ENCODE measurements around the gene KRT32. TPM values are rescaled to one million over a fixed set of nuclear protein-coding genes. Genes with fewer than 3 reads are reported as not detected.
A peak's percentile ranks its signal among the peaks of the same experiment; 100 is the strongest.

The KRT32 gene
- not detected for total RNA-seq

DNA sequence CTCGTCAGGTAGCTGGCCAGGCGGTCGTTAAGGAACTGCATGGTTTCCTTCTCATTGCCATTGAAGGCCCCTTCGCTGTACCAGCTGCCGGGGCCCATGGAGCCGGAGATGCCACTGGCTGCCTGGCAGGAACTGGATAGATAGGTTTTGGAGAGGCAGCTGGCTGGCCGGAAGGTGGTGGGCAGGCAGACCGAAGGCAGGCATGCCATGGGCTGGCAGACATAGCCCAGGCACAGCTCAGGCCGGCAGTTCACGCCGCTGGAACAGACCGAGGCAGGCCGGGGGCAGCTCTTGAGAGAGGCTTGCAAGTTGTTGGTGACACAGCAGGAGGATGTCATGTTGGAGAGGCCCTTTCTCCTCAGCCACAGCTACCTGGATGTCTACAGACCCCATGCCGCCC lies at the start of gene KRT32:
TSS of gene KRT32 (minus strand) at position 399 of the 400 bp plus-strand sequence. CDS start at position 338, 61 bp downstream.
- DNase-seq, result no peak
- peaks cover 5% of the 10 kb centered on the region for H3K9me3 Mint-ChIP-seq
- no peaks in the 10 kb centered on the region for H3K36me3 Mint-ChIP-seq
- no peaks in the 10 kb centered on the region for H3K4me1 Mint-ChIP-seq
- no peak within 1 kb of the TSS for H3K4me3 Mint-ChIP-seq
- no peaks in the 10 kb centered on the region for H3K27me3 Mint-ChIP-seq
- H3K27ac Mint-ChIP-seq, result no peak within 1 kb of the TSS

DNA sequence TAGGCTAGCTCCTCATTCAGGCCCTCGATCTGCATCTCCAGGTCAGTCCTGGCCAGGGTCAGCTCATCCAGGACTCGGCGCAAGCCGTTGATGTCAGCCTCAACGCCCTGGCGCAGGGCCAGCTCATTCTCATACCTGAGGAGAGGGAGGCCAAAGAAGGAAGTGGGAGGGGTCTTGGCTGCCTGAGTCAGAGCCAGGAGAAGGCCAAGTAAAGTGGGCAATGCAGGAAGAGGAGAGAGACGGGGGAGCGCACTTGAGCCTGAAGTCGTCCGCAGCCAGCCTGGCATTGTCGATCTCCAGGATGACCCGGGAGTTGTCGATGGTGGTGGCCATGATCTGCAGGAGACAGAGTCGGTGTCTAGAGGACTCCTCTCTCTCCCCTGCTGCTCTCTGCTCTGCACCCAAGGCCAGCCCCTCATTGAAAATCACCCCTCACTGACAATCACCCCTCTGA lies 49.7 kb upstream of the KRT32 start:
- Mint-ChIP-seq H3K4me1 (no peaks in the 10 kb centered on the region), H3K27me3 (no peaks in the 10 kb centered on the region), H3K4me3 (no peak overlapping the region), H3K9me3 (no peaks in the 10 kb centered on the region), H3K36me3 (no peaks in the 10 kb centered on the region), H3K27ac (no peak overlapping the region)
- DNase-seq, result no peak

DNA sequence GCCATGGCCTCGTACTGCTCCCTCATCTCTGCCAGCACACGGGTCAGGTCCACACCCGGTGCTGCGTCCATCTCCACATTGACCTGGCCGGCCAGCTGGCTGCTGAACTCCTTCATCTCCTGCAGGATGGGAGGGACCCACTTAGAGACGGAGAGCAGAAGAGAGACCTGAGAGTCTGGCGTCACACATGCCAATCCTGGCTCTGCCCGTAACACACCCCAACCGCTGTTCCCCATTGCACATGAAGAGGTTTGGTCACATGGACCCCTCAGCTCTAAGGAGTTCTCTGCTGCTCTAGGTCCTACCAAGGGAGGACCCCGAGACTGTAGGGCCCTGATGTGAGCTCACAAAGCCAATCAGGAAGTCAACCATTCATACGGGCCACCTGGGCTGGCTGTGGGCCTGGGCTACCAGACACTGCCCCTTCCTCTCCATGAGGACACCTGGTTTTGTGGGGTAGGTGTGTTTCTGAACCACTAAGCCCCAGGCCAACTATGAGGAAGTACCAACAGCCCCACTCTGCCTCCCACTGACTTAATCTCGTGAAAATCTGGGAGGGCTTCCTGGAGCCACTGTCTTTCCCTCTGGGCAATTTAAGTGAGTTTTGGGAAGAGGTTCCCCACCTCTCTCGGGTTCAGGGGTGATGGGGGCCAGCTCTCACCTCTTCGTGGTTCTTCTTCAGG lies 49.1 kb upstream of the KRT32 start:
- no peaks in the 10 kb centered on the region for H3K9me3 Mint-ChIP-seq
- H3K27ac Mint-ChIP-seq, result no peak overlapping the region
- no peaks in the 10 kb centered on the region for H3K4me1 Mint-ChIP-seq
- no peaks in the 10 kb centered on the region for H3K27me3 Mint-ChIP-seq
- no peaks in the 10 kb centered on the region for H3K36me3 Mint-ChIP-seq
- DNase-seq, result no peak
- H3K4me3 Mint-ChIP-seq, result no peak overlapping the region

DNA sequence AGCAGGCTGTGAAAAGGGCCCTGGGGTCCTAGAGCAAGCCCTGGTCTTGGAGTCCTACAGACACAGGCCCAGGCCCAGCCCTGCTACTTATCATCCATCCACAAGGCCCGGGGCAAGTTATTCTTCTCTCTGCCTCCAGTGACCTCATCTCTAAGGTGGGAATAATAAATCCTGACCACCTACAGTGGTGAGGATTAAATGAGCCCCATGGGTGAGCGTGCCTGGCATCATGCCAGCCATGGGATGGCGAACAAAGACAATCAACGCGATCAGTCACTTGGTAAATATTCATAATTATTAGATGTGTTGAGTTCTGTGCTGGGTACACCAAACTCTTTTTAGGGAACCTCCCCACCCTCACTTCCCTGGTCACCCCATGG lies 46.0 kb upstream of the KRT32 start:
- no peaks in the 10 kb centered on the region for H3K4me1 Mint-ChIP-seq
- no peak overlapping the region for H3K27ac Mint-ChIP-seq
- H3K4me3 Mint-ChIP-seq, result no peak overlapping the region
- H3K9me3 Mint-ChIP-seq, result no peaks in the 10 kb centered on the region
- no peak for DNase-seq
- no peaks in the 10 kb centered on the region for H3K36me3 Mint-ChIP-seq
- no peaks in the 10 kb centered on the region for H3K27me3 Mint-ChIP-seq

DNA sequence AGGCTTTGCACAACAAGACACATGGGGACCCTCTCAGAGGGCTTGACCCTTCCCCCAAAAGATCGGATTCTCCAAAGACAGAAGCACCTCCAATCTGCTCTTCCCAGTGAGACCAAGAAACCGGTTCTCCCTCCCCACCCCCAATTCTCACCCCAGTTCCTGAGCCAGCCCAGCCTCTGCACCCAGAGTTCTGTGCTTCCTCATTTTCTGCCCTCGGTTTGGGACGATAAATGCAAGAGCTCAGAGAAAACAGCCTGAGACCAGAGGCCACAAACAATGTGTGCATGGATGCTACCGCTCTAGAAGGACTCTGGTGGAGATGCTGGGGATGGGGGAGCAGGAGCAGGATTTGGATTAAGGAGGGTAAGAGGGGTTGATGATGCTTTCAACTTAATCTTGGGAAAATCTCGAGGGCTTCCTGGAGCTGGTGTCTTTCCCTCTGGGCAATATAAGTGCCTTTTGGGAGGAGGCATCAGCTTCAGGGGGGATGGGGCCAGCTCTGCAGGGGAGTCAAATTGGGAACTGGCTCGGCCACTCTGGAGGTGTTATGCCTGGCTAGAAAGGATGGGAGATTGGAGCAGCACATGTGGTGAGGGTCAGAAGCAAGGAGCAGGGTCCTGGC lies 45.5 kb upstream of the KRT32 start:
- H3K36me3 Mint-ChIP-seq, result no peaks in the 10 kb centered on the region
- DNase-seq, result no peak
- no peaks in the 10 kb centered on the region for H3K27me3 Mint-ChIP-seq
- H3K9me3 Mint-ChIP-seq, result no peaks in the 10 kb centered on the region
- H3K27ac Mint-ChIP-seq, result no peak overlapping the region
- H3K4me1 Mint-ChIP-seq, result no peaks in the 10 kb centered on the region
- no peak overlapping the region for H3K4me3 Mint-ChIP-seq

GRCh38 chr17:41511716-41512115 lies 44.5 kb upstream of the KRT32 start:
- Mint-ChIP-seq H3K4me1 (no peaks in the 10 kb centered on the region), H3K4me3 (no peak overlapping the region), H3K36me3 (no peaks in the 10 kb centered on the region), H3K9me3 (no peaks in the 10 kb centered on the region), H3K27me3 (no peaks in the 10 kb centered on the region), H3K27ac (no peak overlapping the region)
- DNase-seq, result no peak

DNA sequence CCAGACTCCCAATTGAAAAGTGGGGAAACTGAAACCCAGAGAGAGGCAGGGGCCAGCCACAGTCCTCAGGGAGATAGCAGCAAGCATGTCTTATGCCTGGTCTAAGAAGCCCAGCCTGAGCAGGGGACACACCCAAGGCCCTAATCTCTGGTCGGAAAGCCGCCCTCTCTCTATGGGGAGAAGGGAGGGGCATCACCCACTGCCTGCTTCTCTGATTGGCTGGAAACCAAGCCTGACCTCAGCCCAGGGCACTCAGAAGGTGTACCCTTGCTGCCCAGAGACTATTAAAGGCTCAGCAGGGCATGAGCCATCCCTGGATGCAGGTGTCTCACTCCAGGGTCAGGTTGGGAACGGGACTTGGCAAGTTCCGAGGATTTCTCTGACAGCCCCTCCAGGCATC lies 43.9 kb upstream of the KRT32 start:
- DNase-seq, result no peak
- H3K4me3 Mint-ChIP-seq, result no peak overlapping the region
- H3K36me3 Mint-ChIP-seq, result no peaks in the 10 kb centered on the region
- no peaks in the 10 kb centered on the region for H3K4me1 Mint-ChIP-seq
- H3K9me3 Mint-ChIP-seq, result no peaks in the 10 kb centered on the region
- H3K27me3 Mint-ChIP-seq, result no peaks in the 10 kb centered on the region
- no peak overlapping the region for H3K27ac Mint-ChIP-seq

GRCh38 chr17:41510251-41511065 lies 43.3 kb upstream of the KRT32 start:
- DNase-seq, result no peak
- H3K27me3 Mint-ChIP-seq, result no peaks in the 10 kb centered on the region
- no peaks in the 10 kb centered on the region for H3K36me3 Mint-ChIP-seq
- no peak overlapping the region for H3K27ac Mint-ChIP-seq
- no peaks in the 10 kb centered on the region for H3K4me1 Mint-ChIP-seq
- H3K4me3 Mint-ChIP-seq, result no peak overlapping the region
- H3K9me3 Mint-ChIP-seq, result no peaks in the 10 kb centered on the region

- DNase-seq, result no peak
- H3K27ac Mint-ChIP-seq, result peak overlapping the region; percentile 59
- H3K4me1 Mint-ChIP-seq, result no peaks in the 10 kb centered on the region
- no peak overlapping the region for H3K4me3 Mint-ChIP-seq
- H3K9me3 Mint-ChIP-seq, result no peaks in the 10 kb centered on the region
- H3K36me3 Mint-ChIP-seq, result no peaks in the 10 kb centered on the region
- H3K27me3 Mint-ChIP-seq, result no peaks in the 10 kb centered on the region
Measured at GRCh38 chr17:41507315-41507880, 40.2 kb upstream of the KRT32 start.

DNA sequence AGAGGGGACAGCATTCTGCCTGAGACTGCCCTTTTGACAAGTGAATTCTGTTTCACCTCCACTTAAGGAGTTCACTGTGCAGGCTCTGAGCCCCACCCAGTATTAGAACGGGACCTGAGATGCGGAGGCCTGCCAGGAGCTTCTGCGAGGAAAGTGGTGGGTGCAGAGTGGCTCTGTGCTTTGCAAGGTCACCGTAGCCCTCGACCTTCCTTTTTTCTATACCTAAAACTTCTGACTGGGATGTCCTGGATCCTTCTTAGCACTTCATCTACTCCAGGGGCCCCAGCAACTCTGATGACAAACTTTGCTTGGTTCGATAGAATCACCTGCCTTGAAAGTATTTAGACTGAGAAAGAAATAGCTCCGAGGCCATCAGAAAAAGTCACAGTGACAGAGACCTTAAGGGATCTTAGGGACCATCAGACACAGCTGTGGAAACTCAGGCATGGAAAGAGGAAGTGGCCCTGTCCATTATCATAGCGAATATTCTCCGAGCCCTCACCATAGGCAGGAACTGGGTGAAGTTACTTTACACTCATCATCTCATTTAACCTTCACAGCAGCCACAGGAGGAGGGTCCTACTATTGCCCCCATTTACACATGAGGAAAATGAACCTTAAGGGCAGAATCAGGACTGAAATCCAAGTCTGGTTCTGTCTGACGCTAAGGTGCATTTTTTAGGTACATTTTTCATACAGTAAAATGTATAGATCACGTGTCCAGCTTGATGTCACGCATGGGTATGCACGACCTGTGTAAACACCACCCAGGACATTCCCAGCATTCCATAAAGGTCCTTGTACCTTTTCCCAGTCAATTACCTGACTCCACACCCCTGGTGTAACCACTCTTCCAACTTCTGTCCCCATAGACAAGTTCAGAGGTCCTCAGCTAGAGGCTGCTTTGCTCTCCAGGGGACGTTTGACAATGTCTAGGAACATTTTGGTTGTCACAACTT lies 38.9 kb upstream of the KRT32 start:
- Mint-ChIP-seq H3K9me3 (no peaks in the 10 kb centered on the region), H3K27ac (no peak overlapping the region), H3K4me1 (no peaks in the 10 kb centered on the region), H3K36me3 (no peaks in the 10 kb centered on the region), H3K4me3 (no peak overlapping the region), H3K27me3 (no peaks in the 10 kb centered on the region)
- no peak for DNase-seq

DNA sequence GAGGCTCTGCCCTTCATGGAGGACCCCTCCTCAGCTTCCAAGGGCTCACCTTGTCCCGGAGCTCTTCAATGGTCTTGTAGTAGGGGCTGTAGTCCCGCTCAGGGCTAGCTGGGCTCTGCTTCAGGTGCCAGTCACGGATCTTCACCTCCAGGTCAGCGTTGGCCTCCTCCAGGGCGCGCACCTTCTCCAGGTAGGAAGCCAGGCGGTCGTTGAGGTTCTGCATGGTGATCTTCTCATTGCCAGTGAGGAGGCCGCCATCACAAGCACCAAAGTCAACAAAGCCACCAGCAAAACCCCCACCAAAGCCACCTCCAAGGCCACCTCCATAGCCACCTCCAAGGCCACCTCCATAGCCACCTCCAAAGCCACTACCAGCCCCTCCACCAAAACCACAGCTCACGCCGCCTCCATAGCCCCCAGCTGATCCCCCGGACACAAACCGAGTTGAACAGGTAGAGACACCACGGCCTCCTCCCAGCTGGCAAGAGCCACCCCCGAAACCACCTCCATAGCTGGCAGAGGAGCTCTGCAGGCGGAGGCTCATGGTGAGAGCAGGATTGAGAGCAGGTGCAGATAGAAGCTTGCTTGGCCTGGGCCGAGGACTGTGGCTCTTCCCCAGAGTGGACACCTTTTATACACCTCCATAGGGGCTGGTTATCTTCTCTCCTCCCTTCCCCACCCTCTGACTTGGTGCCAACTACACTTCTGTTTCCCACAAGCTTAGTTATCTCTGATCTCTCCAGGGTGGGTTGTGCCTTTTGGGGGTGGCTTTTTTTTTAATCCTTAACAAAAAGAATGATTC lies 38.0 kb upstream of the KRT32 start, which contains the start of gene KRT13:
TSS of gene KRT13 (minus strand) at position 606 of the 802 bp plus-strand sequence. CDS start at position 544, 62 bp downstream.
- H3K9me3 Mint-ChIP-seq, result no peaks in the 10 kb centered on the region
- no peak within 1 kb of the TSS for H3K27ac Mint-ChIP-seq
- no peaks in the 10 kb centered on the region for H3K36me3 Mint-ChIP-seq
- DNase-seq, result no peak
- no peak within 1 kb of the TSS for H3K4me3 Mint-ChIP-seq
- no peaks in the 10 kb centered on the region for H3K27me3 Mint-ChIP-seq
- no peaks in the 10 kb centered on the region for H3K4me1 Mint-ChIP-seq

DNA sequence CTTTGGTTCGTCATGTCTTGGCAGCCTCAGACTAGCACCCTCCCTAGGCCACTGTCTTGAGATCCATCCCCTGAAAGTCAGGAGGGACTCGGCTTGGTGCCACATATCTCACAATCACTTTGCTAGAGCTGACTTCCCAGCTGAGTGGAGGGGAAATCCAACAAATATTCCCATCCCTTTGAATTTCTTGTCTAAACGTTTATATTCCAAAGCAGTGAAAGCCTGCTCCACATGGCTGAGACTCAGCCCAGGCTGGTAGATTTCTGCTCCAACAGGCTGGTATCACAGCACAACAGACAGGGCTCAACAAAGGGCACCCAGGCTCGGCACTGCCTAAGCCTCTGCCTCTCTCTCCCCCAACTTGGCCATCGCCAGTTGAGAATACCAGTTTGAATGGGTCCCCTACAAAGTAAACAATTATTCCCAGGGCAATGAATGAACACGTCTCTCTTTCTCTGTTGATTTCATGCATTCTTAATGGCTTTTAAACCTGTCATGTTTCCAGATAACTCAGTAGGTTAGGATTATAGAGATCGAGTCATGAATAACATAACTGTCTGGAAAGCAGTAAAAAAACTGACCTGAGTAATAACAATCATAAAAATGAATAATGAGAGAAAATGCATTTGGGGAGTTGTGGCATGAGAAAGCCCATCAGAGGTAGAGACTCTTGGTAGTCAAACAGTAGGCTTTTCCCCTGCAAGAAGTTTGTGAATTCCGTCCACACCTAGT lies 37.2 kb upstream of the KRT32 start:
- Mint-ChIP-seq H3K36me3 (no peaks in the 10 kb centered on the region), H3K9me3 (no peaks in the 10 kb centered on the region), H3K4me3 (no peak overlapping the region), H3K27me3 (no peaks in the 10 kb centered on the region), H3K27ac (no peak overlapping the region), H3K4me1 (no peaks in the 10 kb centered on the region)
- DNase-seq, result no peak

DNA sequence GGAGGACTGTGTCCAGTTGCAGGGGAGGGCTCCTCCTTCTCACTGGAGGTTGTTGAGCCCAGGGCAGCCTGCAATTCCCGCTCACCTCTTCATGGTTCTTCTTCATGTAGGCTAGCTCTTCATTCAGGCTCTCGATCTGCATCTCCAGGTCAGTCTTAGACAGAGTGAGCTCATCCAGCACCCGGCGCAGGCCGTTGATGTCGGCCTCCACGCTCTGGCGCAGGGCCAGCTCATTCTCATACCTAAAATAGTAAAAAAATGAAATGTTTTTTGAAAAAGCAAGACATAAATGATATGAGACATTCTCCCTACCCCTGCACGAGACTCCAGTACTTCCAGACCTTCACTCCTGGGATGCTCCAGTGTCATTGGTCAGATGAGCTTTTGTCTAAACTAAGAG lies 36.0 kb upstream of the KRT32 start:
- Mint-ChIP-seq H3K27ac (no peak overlapping the region), H3K9me3 (no peaks in the 10 kb centered on the region), H3K4me3 (no peak overlapping the region), H3K27me3 (no peaks in the 10 kb centered on the region), H3K36me3 (no peaks in the 10 kb centered on the region), H3K4me1 (no peaks in the 10 kb centered on the region)
- DNase-seq, result no peak

Data from activated naive CD8-positive, alpha-beta T cell treated with anti-CD3 and anti-CD28 coated beads for 36 hours (primary cell).